SH-SY5Y (cell line): Measurements from ENCODE around the gene HOXD4.

Experiments used
- GATA2 ChIP-seq: IDR thresholded peaks from 2 replicates; pipeline ENCODE4 v1.6.1; 2011; ENCODE audit warnings: mild to moderate bottlenecking, low read depth, low read length
- GATA3 ChIP-seq: IDR thresholded peaks from 2 replicates; pipeline ENCODE4 v1.6.1; 2011; ENCODE audit warnings: low read depth, mild to moderate bottlenecking, low read length, moderate library complexity

DNA sequence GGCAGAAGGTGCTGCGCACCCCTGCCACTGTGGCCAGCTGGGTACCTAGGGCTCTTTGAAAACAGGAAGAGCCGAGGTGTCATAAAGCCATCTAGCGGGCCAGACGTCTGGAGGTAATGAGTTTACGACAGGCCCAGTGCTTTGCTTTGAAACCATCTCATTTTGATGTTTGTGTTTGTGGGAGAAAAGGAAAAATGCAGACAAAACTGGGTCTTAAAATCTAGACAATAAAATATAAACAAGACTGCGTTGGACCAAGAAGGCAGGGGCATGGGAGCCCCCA is 25.6 kb upstream of the HOXD4 start:
- TF ChIP-seq GATA3: no peak
- no peak for TF ChIP-seq GATA2
